Measurements from ENCODE around the gene LECT2. TPM values are rescaled to one million over a fixed set of nuclear protein-coding genes. Genes with fewer than 3 reads are reported as not detected.

LECT2 gene
- total and polyA plus RNA-seq, 8 donors, result not detected

DNA sequence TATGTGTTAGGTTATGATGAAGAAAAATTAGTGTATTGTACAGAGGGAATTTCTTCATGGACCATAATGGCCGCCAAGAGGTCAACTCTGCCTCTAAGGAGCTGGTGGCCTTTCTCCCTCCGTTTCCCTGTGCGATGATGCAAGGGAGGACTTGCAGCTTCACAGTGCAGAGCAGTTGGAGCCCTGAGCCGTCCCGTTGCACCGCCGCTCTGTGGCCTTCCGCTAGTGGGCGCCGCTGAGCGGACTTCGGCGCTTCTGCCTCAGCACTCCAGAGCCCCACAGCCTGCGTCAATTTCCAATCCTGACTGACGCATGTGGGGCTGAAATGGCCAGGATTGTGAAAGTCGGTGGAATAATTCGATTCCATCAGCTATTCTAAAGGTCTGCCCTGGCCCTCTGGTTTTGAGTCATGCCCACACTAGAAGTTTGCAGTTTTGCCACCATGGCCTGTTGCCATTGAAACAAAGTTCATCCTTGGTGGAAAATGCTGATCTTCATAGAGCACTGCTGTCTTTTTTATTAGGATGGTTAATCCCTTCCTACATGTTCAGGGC is 22.7 kb upstream of the LECT2 start:
- FAIRE-seq (no peak), DNase-seq (peak; percentile 48 to 94 (median 79)), ATAC-seq (peak; percentile 97 to 100 (median 98))
- no peaks in the 10 kb centered on the region for H3K36me3 ChIP-seq
- TF ChIP-seq, protein P1, sequence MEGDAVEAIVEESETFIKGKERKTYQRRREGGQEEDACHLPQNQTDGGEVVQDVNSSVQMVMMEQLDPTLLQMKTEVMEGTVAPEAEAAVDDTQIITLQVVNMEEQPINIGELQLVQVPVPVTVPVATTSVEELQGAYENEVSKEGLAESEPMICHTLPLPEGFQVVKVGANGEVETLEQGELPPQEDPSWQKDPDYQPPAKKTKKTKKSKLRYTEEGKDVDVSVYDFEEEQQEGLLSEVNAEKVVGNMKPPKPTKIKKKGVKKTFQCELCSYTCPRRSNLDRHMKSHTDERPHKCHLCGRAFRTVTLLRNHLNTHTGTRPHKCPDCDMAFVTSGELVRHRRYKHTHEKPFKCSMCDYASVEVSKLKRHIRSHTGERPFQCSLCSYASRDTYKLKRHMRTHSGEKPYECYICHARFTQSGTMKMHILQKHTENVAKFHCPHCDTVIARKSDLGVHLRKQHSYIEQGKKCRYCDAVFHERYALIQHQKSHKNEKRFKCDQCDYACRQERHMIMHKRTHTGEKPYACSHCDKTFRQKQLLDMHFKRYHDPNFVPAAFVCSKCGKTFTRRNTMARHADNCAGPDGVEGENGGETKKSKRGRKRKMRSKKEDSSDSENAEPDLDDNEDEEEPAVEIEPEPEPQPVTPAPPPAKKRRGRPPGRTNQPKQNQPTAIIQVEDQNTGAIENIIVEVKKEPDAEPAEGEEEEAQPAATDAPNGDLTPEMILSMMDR (IDR thresholded peaks at IDR 0.05), result peak; percentile 68 to 78 (median 74)
- peaks cover 0 to 7% (median 0%) of the 10 kb centered on the region in 4 donors for H3K27me3 ChIP-seq
- 4 to 14% methylated on average over 17 of the region's 17 CpGs for WGBS, 2 donors
- intact Hi-C loops (cut with DNase I), result no loop called here
- no peaks in the 10 kb centered on the region for H3K9me3 ChIP-seq
- H3K27ac ChIP-seq, result no peak overlapping the region
- H3K4me1 ChIP-seq, result no peaks in the 10 kb centered on the region
- H3K4me3 ChIP-seq, result no peak overlapping the region

DNA sequence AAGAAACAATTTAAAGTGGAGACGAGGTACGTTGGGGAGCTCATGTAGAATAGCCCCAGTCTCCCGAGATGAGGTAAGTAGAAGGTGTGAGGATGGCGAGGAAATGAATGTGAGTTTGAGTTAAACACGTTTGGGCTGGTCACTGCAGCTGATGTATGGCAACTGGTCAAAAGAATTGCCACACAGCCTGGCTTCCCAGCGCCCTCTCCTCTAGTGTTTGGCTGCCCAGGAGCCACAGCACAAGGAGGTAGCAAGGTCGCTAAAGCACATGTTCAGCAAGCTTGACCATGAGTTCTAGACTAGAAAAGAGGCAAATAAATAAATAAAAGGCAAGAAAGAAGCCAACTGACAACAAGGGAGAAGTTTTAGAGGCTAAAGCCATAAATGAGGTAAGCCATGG is 21.4 kb upstream of the LECT2 start:
- H3K27ac ChIP-seq, result no peak overlapping the region
- no peaks in the 10 kb centered on the region for H3K4me1 ChIP-seq
- H3K4me3 ChIP-seq, result no peak overlapping the region
- intact Hi-C loops (cut with DNase I), result no loop called here
- FAIRE-seq, result no peak
- no peaks in the 10 kb centered on the region for H3K9me3 ChIP-seq
- WGBS, 2 donors, result 63 to 73% methylated on average over 7 of the region's 7 CpGs
- peaks cover 0 to 7% (median 0%) of the 10 kb centered on the region in 4 donors for H3K27me3 ChIP-seq
- no peak for ATAC-seq
- no peaks in the 10 kb centered on the region for H3K36me3 ChIP-seq
- TF ChIP-seq, protein P1 (IDR thresholded peaks at IDR 0.05), result no peak
- no peak for DNase-seq

DNA sequence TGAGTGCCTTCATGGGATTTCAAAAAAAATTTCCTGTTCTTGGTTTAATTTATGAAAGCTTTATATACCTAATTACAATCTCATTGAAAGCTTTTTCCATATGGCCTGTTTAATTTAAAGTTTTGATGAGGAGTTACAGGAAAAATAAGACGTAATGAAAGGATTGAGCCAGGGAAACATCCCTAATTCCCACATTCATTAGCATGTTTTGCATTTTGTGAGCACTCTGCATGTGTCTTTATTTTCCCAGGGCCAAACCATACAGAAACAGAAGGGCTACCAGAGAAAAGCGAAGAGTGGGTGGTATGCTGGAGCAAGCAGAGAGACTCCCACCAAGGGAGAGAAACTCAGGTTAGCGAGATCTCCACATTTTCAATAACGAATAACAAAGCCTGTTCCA is 20.3 kb upstream of the LECT2 start:
- FAIRE-seq, result no peak
- no peak overlapping the region for H3K27ac ChIP-seq
- no peaks in the 10 kb centered on the region for H3K4me1 ChIP-seq
- ATAC-seq, result no peak
- 85 to 89% methylated on average over 4 of the region's 4 CpGs for WGBS, 2 donors
- intact Hi-C loops (cut with DNase I), result no loop called here
- H3K36me3 ChIP-seq, result no peaks in the 10 kb centered on the region
- H3K9me3 ChIP-seq, result no peaks in the 10 kb centered on the region
- no peak for DNase-seq
- no peak overlapping the region for H3K4me3 ChIP-seq
- TF ChIP-seq, protein P1 (IDR thresholded peaks at IDR 0.05), result no peak
- peaks cover 0 to 7% (median 0%) of the 10 kb centered on the region in 4 donors for H3K27me3 ChIP-seq

DNA sequence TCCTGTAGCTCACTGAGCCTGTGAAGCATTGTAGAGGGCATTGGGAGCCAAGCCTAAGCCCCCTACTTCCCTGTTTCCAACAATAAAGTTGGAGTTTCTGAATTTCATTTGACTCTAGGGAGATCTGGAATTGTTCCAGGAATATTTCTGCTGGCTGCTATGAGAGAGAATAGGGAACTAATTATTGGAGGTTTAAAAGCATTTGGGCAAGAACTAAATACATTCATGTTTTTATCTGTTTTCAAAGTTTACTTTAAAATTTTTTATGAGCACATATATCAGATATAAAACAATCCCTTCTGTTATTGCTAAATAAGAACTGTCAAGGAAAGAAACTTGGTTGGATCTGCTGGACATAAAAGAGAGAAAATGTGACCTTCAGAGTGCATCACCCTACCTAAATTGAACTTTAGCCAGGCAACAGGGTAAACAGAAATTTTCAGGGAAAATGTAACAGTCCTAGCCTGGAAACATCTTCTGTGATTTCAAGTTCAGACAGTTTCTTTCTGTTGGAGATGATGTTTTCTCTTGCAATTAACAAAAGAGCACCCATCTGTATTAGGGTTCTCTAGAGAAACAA is 19.3 kb upstream of the LECT2 start:
- no peak overlapping the region for H3K27ac ChIP-seq
- no peak for ATAC-seq
- no peak overlapping the region for H3K4me3 ChIP-seq
- TF ChIP-seq, protein P1 (IDR thresholded peaks at IDR 0.05), result no peak
- no peak for DNase-seq
- H3K9me3 ChIP-seq, result no peaks in the 10 kb centered on the region
- FAIRE-seq, result no peak
- H3K4me1 ChIP-seq, result no peaks in the 10 kb centered on the region
- no peaks in the 10 kb centered on the region for H3K36me3 ChIP-seq
- H3K27me3 ChIP-seq, result peaks cover 0 to 7% (median 0%) of the 10 kb centered on the region in 4 donors
- intact Hi-C loops (cut with DNase I), result no loop called here

DNA sequence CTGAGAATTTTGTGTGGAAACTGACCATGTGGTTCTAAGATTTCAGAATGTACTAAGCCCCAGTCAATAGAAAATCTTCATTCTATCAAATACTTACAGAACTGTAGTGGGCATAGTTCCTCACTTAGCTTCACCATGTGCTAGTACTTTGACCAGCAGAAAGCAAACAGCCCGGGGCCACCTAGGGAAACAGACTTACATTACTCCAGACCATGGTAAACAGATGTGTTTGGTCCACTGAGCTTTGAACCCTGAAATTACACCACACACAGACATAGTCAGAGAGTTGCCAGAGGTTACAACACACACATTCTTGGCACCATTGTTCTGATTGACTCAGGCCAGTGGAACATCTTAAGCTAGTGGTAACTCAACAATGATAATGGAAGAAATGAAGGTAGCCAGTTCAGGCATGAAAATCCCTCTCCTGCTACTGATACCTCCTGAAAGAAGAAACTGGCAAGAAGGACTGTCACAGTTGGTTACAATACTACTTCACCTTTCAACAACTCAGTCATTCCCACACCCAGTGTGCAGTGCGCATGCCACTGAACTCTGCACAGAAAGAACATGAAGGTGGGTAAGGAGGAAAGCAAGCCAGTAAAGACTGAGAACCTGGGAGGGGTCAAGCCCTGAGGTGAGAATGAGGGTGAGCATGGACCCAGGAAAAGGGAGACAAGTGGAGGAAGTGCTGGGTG is 18.7 kb upstream of the LECT2 start:
- TF ChIP-seq, protein P1 (IDR thresholded peaks at IDR 0.05), result no peak
- peak in 2 of 4 donors; percentile 25 to 38 for ATAC-seq
- Histone ChIP-seq H3K36me3 (no peaks in the 10 kb centered on the region), H3K27ac (no peak overlapping the region), H3K27me3 (peaks cover 0 to 7% (median 0%) of the 10 kb centered on the region in 4 donors), H3K4me1 (no peaks in the 10 kb centered on the region), H3K9me3 (no peaks in the 10 kb centered on the region), H3K4me3 (no peak overlapping the region)
- DNase-seq, result no peak
- no peak for FAIRE-seq
- WGBS, 2 donors, result 72 to 82% methylated on average over 2 of the region's 2 CpGs
- intact Hi-C loops (cut with DNase I), result no loop called here
